HG02973 (cell line): ENCODE data around the gene NUP88.

Source experiments
- ATAC-seq: cut with Tn5 transposase; IDR thresholded peaks from one replicate; pipeline ENCODE4 v1.9.1; 2021; ENCODE audit warnings: moderate library complexity; ENCODE audit not compliant: unreplicated experiment

NUP88 gene

GRCh38 chr17:5361426-5361825 lies 58.0 kb downstream of the NUP88 start:
- ATAC-seq = no peak

- ATAC-seq = no peak
Measured at GRCh38 chr17:5355421-5356129, 63.9 kb downstream of the NUP88 start.

GRCh38 chr17:5354886-5355415 lies 64.5 kb downstream of the NUP88 start:
- ATAC-seq = no peak

- no peak for ATAC-seq
Measured at GRCh38 chr17:5354310-5354709, 65.2 kb downstream of the NUP88 start.

- ATAC-seq = no peak
Measured at GRCh38 chr17:5352681-5353289, 66.7 kb downstream of the NUP88 start.

GRCh38 chr17:5344914-5345313 lies 74.5 kb downstream of the NUP88 start:
- no peak for ATAC-seq
